Gastroesophageal sphincter (tissue), 3 donors: Measurements from ENCODE around the gene XRCC4.

Experiments used
- CTCF ChIP-seq, 4 experiments: fragments of 200-600 bp in 2 of 4; fragments of 450-650 bp in 2 of 4; sonication (generic) in 1 of 4; IDR thresholded peaks; one replicate each; pipeline ENCODE4 v1.5.1; 2017 to 2019; ENCODE audit warnings: antibody characterized with exemption in 4 of 4, mild to moderate bottlenecking in 2 of 4, moderate library complexity in 2 of 4
- EP300 ChIP-seq: sonication (generic); formaldehyde crosslinking; IDR thresholded peaks from one replicate; pipeline ENCODE4 v1.6.1; 2017; ENCODE audit warnings: antibody characterized with exemption, mild to moderate bottlenecking
- POLR2A ChIP-seq, 2 donors: fragments of 450-650 bp; IDR thresholded peaks; one replicate each; pipeline ENCODE4 v1.6.1; 2017; ENCODE audit warnings: antibody characterized with exemption in 2 of 2, mild to moderate bottlenecking in 2 of 2, moderate library complexity in 1 of 2
- POLR2AphosphoS5 ChIP-seq: sonication (generic); formaldehyde crosslinking; IDR thresholded peaks from one replicate; pipeline ENCODE4 v1.6.1; 2017; ENCODE audit warnings: antibody characterized with exemption

GRCh38 chr5:83245037-83245436, 167.7 kb downstream of the XRCC4 start:
- no peak for TF ChIP-seq EP300
- no peak for TF ChIP-seq POLR2A (IDR thresholded peaks at IDR 0.05)
- no peak for TF ChIP-seq CTCF (IDR thresholded peaks at IDR 0.05)
- no peak for TF ChIP-seq POLR2AphosphoS5
